NCI-H82 (cell line): ENCODE data around the gene BMP7.

Experiments
- DNase-seq: peaks from one replicate; lab custom pipeline; 2025; lab: John Stamatoyannopoulos, UW

Gene BMP7

GRCh38 chr20:57147185-57147584, 119.3 kb downstream of the BMP7 start:
- no peak for DNase-seq

GRCh38 chr20:57146155-57146554, 120.3 kb downstream of the BMP7 start:
- no peak for DNase-seq

- no peak for DNase-seq
Measured at GRCh38 chr20:57145089-57145631, 121.3 kb downstream of the BMP7 start.

- no peak for DNase-seq
Measured at GRCh38 chr20:57143173-57143572, 123.3 kb downstream of the BMP7 start.

GRCh38 chr20:57142667-57143066, 123.8 kb downstream of the BMP7 start:
- no peak for DNase-seq

- DNase-seq: no peak
Measured at GRCh38 chr20:57141492-57141891, 124.9 kb downstream of the BMP7 start.

GRCh38 chr20:57140416-57140965, 126.0 kb downstream of the BMP7 start:
- DNase-seq: no peak

GRCh38 chr20:57139342-57140093, 126.9 kb downstream of the BMP7 start:
- no peak for DNase-seq

GRCh38 chr20:57138198-57138995, 128.0 kb downstream of the BMP7 start:
- no peak for DNase-seq

- no peak for DNase-seq
Measured at GRCh38 chr20:57137676-57138075, 128.8 kb downstream of the BMP7 start.

- no peak for DNase-seq
Measured at GRCh38 chr20:57136734-57137133, 129.7 kb downstream of the BMP7 start.

GRCh38 chr20:57135875-57136274, 130.6 kb downstream of the BMP7 start:
- no peak for DNase-seq

GRCh38 chr20:57134804-57135203, 131.6 kb downstream of the BMP7 start:
- DNase-seq: no peak

GRCh38 chr20:57133926-57134650, 132.4 kb downstream of the BMP7 start:
- DNase-seq: no peak

- no peak for DNase-seq
Measured at GRCh38 chr20:57131601-57132391, 134.6 kb downstream of the BMP7 start.

- no peak for DNase-seq
Measured at GRCh38 chr20:57131077-57131476, 135.4 kb downstream of the BMP7 start.

GRCh38 chr20:57130160-57130772, 136.2 kb downstream of the BMP7 start:
- no peak for DNase-seq

- no peak for DNase-seq
Measured at GRCh38 chr20:57129303-57129702, 137.1 kb downstream of the BMP7 start.

GRCh38 chr20:57128044-57128757, 138.2 kb downstream of the BMP7 start:
- no peak for DNase-seq

GRCh38 chr20:57126481-57127092, 139.9 kb downstream of the BMP7 start:
- no peak for DNase-seq
